ENCODE results near the gene STXBP1.

Gene STXBP1

GRCh38 chr9:127673234-127673633, 61.2 kb downstream of the STXBP1 start:
- no peak overlapping the region for H3K4me3 ChIP-seq (ENCODE audit: low read length)
- TF ChIP-seq CTCF (conservative IDR thresholded peaks at IDR 0.05; ENCODE audit: low read length): no peak
- no peak for DNase-seq (ENCODE audit: low read depth)

GRCh38 chr9:127676638-127677037, 64.6 kb downstream of the STXBP1 start:
- no peak for TF ChIP-seq CTCF (conservative IDR thresholded peaks at IDR 0.05; ENCODE audit: low read length)
- no peak overlapping the region for H3K4me3 ChIP-seq (ENCODE audit: low read length)
- no peak for DNase-seq (ENCODE audit: low read depth)

GRCh38 chr9:127679506-127679905, 67.4 kb downstream of the STXBP1 start:
- TF ChIP-seq CTCF (conservative IDR thresholded peaks at IDR 0.05; ENCODE audit: low read length): no peak
- no peak overlapping the region for H3K4me3 ChIP-seq (ENCODE audit: low read length)
- DNase-seq (ENCODE audit: low read depth): no peak

- H3K4me3 ChIP-seq (ENCODE audit: low read length): no peak overlapping the region
- TF ChIP-seq CTCF (conservative IDR thresholded peaks at IDR 0.05; ENCODE audit: low read length): no peak
- no peak for DNase-seq (ENCODE audit: low read depth)
These were observed 68.1 kb downstream of the STXBP1 start for GRCh38 chr9:127680226-127680625.

GRCh38 chr9:127680846-127681245, 68.8 kb downstream of the STXBP1 start:
- TF ChIP-seq CTCF (conservative IDR thresholded peaks at IDR 0.05; ENCODE audit: low read length): no peak
- no peak overlapping the region for H3K4me3 ChIP-seq (ENCODE audit: low read length)
- DNase-seq (ENCODE audit: low read depth): no peak

GRCh38 chr9:127682351-127683136, 70.5 kb downstream of the STXBP1 start:
- DNase-seq (ENCODE audit: low read depth): no peak
- no peak overlapping the region for H3K4me3 ChIP-seq (ENCODE audit: low read length)
- no peak for TF ChIP-seq CTCF (conservative IDR thresholded peaks at IDR 0.05; ENCODE audit: low read length)

- no peak for TF ChIP-seq CTCF (conservative IDR thresholded peaks at IDR 0.05; ENCODE audit: low read length)
- H3K4me3 ChIP-seq (ENCODE audit: low read length): no peak overlapping the region
- DNase-seq (ENCODE audit: low read depth): peak; percentile 77
These were observed 71.6 kb downstream of the STXBP1 start for GRCh38 chr9:127683723-127684122.

Measured in AG10803 (cell line).